ENCODE data around the gene MKRN1.

DNA sequence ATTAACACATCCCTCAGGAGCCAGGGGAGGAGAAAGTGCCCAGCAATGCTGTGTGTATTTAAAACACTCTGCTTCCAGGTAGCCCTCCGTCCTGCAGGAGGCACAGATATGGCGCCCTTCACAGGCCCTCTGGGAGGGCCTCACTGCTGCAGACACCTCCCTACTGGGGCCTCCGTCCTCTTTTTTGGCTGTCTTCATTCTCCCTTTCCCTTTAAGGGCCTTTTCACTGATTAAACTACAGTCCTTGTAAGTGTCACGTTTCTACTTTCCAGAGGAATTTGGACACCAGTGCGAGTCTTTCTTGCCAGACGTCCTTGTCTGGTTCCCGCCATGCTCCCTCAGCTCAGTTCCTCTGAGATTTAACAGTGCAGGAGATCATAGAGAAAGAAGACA lies 39.7 kb upstream of the MKRN1 start:
- no peak for TF ChIP-seq EP300 (IDR thresholded peaks at IDR 0.05)
- TF ChIP-seq, protein P1, sequence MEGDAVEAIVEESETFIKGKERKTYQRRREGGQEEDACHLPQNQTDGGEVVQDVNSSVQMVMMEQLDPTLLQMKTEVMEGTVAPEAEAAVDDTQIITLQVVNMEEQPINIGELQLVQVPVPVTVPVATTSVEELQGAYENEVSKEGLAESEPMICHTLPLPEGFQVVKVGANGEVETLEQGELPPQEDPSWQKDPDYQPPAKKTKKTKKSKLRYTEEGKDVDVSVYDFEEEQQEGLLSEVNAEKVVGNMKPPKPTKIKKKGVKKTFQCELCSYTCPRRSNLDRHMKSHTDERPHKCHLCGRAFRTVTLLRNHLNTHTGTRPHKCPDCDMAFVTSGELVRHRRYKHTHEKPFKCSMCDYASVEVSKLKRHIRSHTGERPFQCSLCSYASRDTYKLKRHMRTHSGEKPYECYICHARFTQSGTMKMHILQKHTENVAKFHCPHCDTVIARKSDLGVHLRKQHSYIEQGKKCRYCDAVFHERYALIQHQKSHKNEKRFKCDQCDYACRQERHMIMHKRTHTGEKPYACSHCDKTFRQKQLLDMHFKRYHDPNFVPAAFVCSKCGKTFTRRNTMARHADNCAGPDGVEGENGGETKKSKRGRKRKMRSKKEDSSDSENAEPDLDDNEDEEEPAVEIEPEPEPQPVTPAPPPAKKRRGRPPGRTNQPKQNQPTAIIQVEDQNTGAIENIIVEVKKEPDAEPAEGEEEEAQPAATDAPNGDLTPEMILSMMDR (IDR thresholded peaks at IDR 0.05): no peak

Data from suprapubic skin (tissue), 3 donors.